ENCODE measurements around the gene SGTA. TPM values are rescaled to one million over a fixed set of nuclear protein-coding genes. Genes with fewer than 3 reads are reported as not detected.

Gene SGTA
- total and polyA plus RNA-seq, 2 donors, result 29.4 to 55.4 TPM

DNA sequence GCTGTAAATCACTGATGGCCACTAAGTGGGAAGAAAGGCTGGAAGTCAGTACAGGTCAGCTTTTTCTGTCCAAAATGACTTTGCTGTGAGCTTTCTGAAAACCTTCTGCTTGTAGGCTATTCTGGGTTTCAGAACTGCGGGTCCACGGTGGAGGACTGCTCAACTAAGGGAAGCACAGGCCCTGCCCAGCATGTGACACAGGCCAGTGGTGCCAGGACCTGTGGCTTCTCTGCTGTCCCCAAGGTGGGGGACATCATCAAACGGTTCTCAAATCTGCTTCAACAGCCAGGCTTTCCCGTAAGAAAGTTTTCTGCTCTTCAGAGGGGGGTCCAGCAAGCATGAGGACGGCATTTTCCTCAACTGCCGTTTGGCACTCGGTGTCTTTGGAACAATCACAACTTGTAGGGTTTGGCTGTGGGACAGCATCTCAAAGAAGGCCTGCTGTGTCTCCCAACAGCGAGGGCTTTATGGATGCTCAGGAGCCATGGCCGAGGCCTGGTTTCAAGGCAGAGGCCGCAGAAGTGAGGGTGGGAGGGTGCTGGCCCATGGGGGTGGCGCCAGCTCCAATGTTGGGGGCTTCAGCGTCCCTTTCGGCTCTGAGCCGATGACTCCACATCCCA lies 3.8 kb downstream of the SGTA start:
- H3K4me1 ChIP-seq (ENCODE audit: control insufficient read depth in 2 of 2, insufficient read depth in 2 of 2, low read length in 2 of 2), result peaks cover 38 to 53% of the 10 kb centered on the region in 2 donors
- no peaks in the 10 kb centered on the region for H3K27me3 ChIP-seq (ENCODE audit: control insufficient read depth in 2 of 2, insufficient read depth in 1 of 2, low read length in 1 of 2)
- no peak overlapping the region for H3K27ac ChIP-seq (ENCODE audit: low read depth in 1 of 2, low read length in 1 of 2)
- no peak for DNase-seq (ENCODE audit: low read depth in 6 of 9, low spot score in 9 of 9)
- H3K9me3 ChIP-seq (ENCODE audit: control insufficient read depth in 2 of 2, insufficient read depth in 1 of 2, low read length in 1 of 2), result no peaks in the 10 kb centered on the region
- H3K4me3 ChIP-seq (ENCODE audit: low read length in 2 of 2), result no peak overlapping the region
- H3K36me3 ChIP-seq (ENCODE audit: control insufficient read depth in 2 of 2, insufficient read depth in 2 of 2, low read length in 1 of 2), result peaks cover 27 to 41% of the 10 kb centered on the region in 2 donors
- WGBS, result 96% methylated on average over 14 of the region's 14 CpGs

DNA sequence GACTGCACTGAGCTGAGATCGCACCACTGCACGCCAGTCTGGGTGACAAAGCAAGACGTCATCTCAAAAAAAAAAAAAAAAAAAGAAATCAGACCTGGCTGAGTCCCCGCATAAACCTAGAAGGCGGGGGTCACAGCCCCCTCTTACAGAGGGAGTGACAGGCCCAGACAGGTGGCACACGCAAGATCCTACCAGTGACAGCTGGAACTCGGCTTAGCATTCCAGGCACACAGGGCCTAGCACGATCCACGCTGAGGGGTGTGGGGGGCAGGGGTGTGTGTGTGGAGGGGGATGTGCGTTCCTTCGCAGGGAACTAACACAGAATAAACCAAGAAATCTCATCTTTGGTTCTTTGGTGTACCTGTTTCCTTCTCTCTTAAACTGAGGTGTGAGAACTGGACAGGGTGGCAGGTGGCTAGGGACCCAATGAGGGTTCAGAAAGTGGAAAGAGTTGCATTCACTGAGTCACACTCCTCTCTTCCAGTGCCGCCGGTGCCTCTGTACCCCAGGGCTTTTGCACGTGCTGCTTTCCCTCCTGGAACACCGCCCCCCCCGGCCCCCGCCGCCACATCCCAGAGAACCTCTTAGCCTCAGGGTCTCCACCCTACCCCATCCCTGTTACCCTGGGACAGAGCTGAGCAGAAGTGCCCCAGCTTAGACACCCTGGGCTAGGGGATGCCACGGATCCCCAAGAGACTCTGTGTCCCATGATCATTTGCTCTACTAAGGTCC lies 5.0 kb downstream of the SGTA start:
- no peaks in the 10 kb centered on the region for H3K27me3 ChIP-seq (ENCODE audit: control insufficient read depth in 2 of 2, insufficient read depth in 1 of 2, low read length in 1 of 2)
- no peak overlapping the region for H3K27ac ChIP-seq (ENCODE audit: low read depth in 1 of 2, low read length in 1 of 2)
- H3K4me1 ChIP-seq (ENCODE audit: control insufficient read depth in 2 of 2, insufficient read depth in 2 of 2, low read length in 2 of 2), result peaks cover 32 to 42% of the 10 kb centered on the region in 2 donors
- WGBS, result 94% methylated on average over 19 of the region's 19 CpGs
- no peaks in the 10 kb centered on the region for H3K9me3 ChIP-seq (ENCODE audit: control insufficient read depth in 2 of 2, insufficient read depth in 1 of 2, low read length in 1 of 2)
- H3K36me3 ChIP-seq (ENCODE audit: control insufficient read depth in 2 of 2, insufficient read depth in 2 of 2, low read length in 1 of 2), result peaks cover 32 to 44% of the 10 kb centered on the region in 2 donors
- DNase-seq (ENCODE audit: low read depth in 6 of 9, low spot score in 9 of 9), result no peak
- H3K4me3 ChIP-seq (ENCODE audit: low read length in 2 of 2), result no peak overlapping the region

DNA sequence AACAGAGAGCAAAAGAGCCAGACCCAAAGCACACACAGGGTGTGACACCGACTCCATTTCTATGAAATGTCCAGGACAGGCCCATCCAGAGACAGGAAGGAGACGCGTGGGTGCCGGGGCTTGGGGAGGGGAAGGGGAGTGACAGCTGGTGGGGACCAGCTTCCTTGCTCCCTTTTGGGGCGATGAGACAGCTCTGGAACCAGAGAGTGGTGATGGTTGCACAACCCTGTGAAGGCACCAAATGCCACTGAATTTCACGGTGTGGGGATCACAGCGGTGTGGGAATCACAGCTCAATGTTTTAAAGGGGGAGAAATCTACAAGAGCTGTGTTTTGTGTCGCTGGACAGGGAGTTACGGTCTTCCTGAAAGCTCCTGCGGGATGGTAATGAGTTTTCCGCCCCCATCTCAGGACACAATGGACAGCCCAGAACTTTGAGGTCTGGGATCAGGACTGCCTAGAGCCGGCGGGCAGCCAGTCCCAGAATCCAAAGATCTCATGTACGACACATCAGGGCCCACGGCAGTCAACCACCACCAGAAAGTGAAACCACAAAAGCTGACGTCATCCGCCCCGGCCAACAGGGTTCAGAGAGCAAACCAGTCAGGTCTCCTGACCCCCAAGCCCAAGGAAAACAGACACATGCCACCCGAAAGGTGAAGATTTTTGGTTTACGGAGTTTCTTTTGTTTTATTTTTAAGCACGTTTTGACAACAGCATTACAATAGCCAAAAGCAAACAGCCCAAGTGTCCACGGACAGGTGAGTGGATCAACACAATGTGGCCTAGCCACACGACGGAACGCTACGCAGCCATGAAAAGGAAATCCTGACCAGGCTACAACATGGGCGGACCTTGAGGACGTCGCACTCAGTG lies 7.3 kb downstream of the SGTA start:
- peaks cover 45% of the 10 kb centered on the region in 2 donors for H3K36me3 ChIP-seq (ENCODE audit: control insufficient read depth in 2 of 2, insufficient read depth in 2 of 2, low read length in 1 of 2)
- H3K4me1 ChIP-seq (ENCODE audit: control insufficient read depth in 2 of 2, insufficient read depth in 2 of 2, low read length in 2 of 2), result peaks cover 23 to 24% of the 10 kb centered on the region in 2 donors
- peak in 6 of 9 donors; percentile 30 to 65 (median 47) for DNase-seq (ENCODE audit: low read depth in 6 of 9, low spot score in 9 of 9)
- H3K4me3 ChIP-seq (ENCODE audit: low read length in 2 of 2), result peak overlapping the region in 1 of 2 donors; percentile 37
- no peaks in the 10 kb centered on the region for H3K9me3 ChIP-seq (ENCODE audit: control insufficient read depth in 2 of 2, insufficient read depth in 1 of 2, low read length in 1 of 2)
- H3K27me3 ChIP-seq (ENCODE audit: control insufficient read depth in 2 of 2, insufficient read depth in 1 of 2, low read length in 1 of 2), result no peaks in the 10 kb centered on the region
- 56% methylated on average over 29 of the region's 29 CpGs for WGBS
- H3K27ac ChIP-seq (ENCODE audit: low read depth in 1 of 2, low read length in 1 of 2), result peak overlapping the region; percentile 82 to 83

DNA sequence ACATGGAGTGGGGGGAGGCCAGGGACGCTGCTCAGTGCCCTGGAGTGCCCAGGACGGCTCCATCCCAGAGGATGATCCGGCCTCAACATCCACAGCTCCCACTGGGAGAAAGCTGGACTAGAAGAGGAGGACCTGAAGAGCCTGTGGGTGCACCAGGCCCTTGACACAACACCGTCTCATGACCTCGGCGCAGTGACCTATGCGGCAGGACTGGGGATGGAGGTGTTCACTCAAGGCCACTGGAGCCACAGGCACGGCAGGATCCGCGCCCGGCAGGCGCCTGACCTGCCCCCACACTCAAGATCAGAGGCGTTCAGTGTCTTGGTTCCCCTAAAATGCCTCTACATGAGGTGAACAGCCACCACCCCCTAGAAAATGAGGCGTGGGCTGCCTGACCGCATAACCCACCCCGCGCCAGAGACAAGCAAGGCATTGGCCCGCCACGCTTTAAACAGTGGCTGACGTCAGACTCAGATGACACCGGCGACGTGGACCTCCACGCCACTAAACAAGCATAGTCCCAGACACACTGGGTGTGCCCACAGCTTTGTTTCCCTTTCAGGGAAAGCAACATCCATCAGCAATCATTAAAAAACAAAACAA lies 8.0 kb downstream of the SGTA start:
- peaks cover 40 to 49% of the 10 kb centered on the region in 2 donors for H3K36me3 ChIP-seq (ENCODE audit: control insufficient read depth in 2 of 2, insufficient read depth in 2 of 2, low read length in 1 of 2)
- no peak for DNase-seq (ENCODE audit: low read depth in 6 of 9, low spot score in 9 of 9)
- H3K4me1 ChIP-seq (ENCODE audit: control insufficient read depth in 2 of 2, insufficient read depth in 2 of 2, low read length in 2 of 2), result peaks cover 17% of the 10 kb centered on the region in 2 donors
- H3K27me3 ChIP-seq (ENCODE audit: control insufficient read depth in 2 of 2, insufficient read depth in 1 of 2, low read length in 1 of 2), result no peaks in the 10 kb centered on the region
- H3K27ac ChIP-seq (ENCODE audit: low read depth in 1 of 2, low read length in 1 of 2), result peak overlapping the region; percentile 1 to 82
- WGBS, result 96% methylated on average over 24 of the region's 24 CpGs
- H3K9me3 ChIP-seq (ENCODE audit: control insufficient read depth in 2 of 2, insufficient read depth in 1 of 2, low read length in 1 of 2), result no peaks in the 10 kb centered on the region
- H3K4me3 ChIP-seq (ENCODE audit: low read length in 2 of 2), result no peak overlapping the region

DNA sequence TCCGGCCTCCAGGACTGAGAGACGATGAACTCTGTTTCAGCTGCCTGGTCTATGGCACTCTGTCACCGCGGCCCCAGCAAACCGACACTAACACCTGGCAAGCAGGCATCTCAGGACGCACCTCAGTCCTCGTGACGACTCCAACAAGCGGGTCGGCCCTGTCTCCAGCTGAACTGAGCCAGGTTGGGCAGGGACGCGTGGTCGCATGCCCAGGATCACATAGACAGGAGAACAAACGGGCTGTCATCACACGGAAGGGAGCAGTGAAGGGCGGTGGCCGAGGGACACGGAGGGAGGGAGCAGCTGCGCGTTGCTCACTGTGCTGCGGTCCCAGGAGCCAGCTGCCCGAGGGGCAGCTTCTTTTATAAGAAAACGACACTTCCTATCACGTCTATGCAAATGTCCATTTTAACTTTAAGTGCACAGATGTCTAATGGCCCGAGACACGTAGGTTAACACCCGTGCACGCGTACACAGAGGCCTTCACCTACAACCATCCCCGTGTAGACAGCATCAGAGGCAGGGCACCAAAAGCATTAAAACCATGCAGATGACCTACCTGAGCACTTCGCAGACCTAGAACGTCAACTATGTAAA lies 8.9 kb downstream of the SGTA start:
- WGBS, result 96% methylated on average over 32 of the region's 32 CpGs
- H3K4me1 ChIP-seq (ENCODE audit: control insufficient read depth in 2 of 2, insufficient read depth in 2 of 2, low read length in 2 of 2), result peaks cover 17% of the 10 kb centered on the region in 2 donors
- peaks cover 35 to 51% of the 10 kb centered on the region in 2 donors for H3K36me3 ChIP-seq (ENCODE audit: control insufficient read depth in 2 of 2, insufficient read depth in 2 of 2, low read length in 1 of 2)
- no peaks in the 10 kb centered on the region for H3K9me3 ChIP-seq (ENCODE audit: control insufficient read depth in 2 of 2, insufficient read depth in 1 of 2, low read length in 1 of 2)
- no peak overlapping the region for H3K4me3 ChIP-seq (ENCODE audit: low read length in 2 of 2)
- no peak for DNase-seq (ENCODE audit: low read depth in 6 of 9, low spot score in 9 of 9)
- no peaks in the 10 kb centered on the region for H3K27me3 ChIP-seq (ENCODE audit: control insufficient read depth in 2 of 2, insufficient read depth in 1 of 2, low read length in 1 of 2)
- peak overlapping the region in 1 of 2 donors; percentile 13 for H3K27ac ChIP-seq (ENCODE audit: low read depth in 1 of 2, low read length in 1 of 2)

DNA sequence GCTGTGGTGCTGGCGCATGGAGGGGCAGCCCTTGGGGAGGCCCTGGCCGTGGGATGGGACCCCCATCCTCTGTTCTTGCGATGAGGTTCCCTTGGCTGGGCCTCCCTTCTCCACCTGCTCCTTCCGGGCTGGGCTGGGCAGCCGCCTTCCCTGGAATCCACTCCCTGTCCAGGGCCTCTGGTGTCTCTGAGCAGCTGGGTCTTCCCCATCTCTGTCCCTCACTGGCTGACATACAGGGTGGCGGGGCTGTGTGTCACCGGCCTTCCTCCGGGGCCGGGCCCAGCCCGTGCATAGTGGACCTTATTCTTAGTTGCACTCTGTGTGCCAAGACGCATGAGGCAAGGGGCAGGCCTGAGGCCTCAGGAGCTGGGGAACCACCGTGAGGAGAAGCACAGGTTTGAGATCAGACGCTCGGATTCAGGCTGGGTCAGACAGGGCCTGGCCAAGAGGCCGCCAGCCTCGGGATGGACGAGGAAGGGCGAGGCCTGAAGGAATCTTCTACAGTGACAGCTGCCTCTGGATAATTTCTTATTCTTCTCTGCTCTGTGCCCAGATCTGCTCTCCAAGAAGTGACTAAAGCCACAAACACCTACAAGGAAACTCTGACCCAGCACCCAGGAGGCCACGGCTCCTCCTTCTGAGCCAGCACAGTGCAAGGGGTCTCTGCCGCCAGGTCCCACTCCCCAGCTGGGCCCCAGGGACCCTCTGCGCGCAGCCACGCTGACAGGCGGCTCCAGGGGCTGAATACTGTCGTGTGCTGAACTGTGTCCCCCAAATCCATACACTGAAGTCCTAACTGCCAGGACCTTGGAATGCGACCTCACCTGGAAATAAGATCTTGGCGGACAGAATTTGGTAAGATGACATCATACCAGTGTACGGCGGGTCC lies 11.0 kb downstream of the SGTA start:
- H3K4me3 ChIP-seq (ENCODE audit: low read length in 2 of 2), result no peak overlapping the region
- no peak for DNase-seq (ENCODE audit: low read depth in 6 of 9, low spot score in 9 of 9)
- H3K27me3 ChIP-seq (ENCODE audit: control insufficient read depth in 2 of 2, insufficient read depth in 1 of 2, low read length in 1 of 2), result no peaks in the 10 kb centered on the region
- no peaks in the 10 kb centered on the region for H3K9me3 ChIP-seq (ENCODE audit: control insufficient read depth in 2 of 2, insufficient read depth in 1 of 2, low read length in 1 of 2)
- 97% methylated on average over 29 of the region's 29 CpGs for WGBS
- peak overlapping the region in 1 of 2 donors; percentile 13 for H3K27ac ChIP-seq (ENCODE audit: low read depth in 1 of 2, low read length in 1 of 2)
- H3K4me1 ChIP-seq (ENCODE audit: control insufficient read depth in 2 of 2, insufficient read depth in 2 of 2, low read length in 2 of 2), result peaks cover 15 to 17% of the 10 kb centered on the region in 2 donors
- H3K36me3 ChIP-seq (ENCODE audit: control insufficient read depth in 2 of 2, insufficient read depth in 2 of 2, low read length in 1 of 2), result peaks cover 38 to 61% of the 10 kb centered on the region in 2 donors

DNA sequence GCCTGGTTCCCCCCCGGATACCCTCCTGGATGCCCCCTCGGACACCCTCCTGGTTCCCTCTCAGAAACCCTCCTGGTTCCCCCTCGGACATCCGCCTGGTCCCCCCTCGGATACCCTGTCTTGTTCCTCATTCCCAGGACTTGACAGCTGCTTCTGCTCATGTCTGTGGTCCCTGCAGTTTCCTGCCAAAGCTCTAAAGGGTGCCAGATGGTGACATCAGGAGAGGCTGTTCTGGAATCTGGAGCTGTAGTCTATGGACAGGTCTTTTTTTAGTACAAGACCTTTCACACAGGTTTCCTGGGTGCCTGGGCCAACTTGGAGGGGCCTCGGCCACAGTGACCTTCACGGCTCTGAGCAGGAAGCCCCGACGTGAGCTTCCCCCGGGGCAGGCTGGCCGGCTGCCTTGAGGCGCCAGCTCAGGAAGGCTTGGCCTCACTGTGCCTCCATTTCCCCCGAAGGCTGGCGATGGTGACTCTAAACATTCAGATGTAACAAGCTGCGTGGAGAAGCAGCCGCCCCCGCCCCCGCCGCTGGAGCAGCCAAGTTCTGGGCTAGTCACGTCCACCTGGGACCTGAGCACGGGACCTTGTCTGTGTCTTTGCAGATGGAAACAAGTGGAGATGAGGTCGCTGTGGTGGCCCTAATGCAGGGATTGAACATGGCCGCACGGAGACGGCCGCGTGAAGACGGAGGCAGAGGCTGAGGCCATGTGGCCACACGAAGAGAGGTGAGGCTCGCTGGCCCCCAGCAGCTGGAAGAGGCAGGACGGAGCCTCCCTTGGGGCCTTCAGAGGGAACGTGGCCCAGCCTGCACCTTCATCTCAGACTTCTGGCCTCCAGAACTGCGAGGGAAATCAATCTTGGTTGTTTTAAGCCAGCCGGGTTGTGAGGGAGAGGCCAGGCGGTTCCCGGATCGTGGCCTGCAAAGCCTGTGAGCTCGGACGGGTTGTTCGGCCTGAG lies 12.7 kb downstream of the SGTA start:
- Histone ChIP-seq H3K4me1 (ENCODE audit: control insufficient read depth in 2 of 2, insufficient read depth in 2 of 2, low read length in 2 of 2) (peaks cover 4 to 6% of the 10 kb centered on the region in 2 donors), H3K27ac (ENCODE audit: low read depth in 1 of 2, low read length in 1 of 2) (no peak overlapping the region), H3K27me3 (ENCODE audit: control insufficient read depth in 2 of 2, insufficient read depth in 1 of 2, low read length in 1 of 2) (no peaks in the 10 kb centered on the region), H3K36me3 (ENCODE audit: control insufficient read depth in 2 of 2, insufficient read depth in 2 of 2, low read length in 1 of 2) (peaks cover 49 to 76% of the 10 kb centered on the region in 2 donors), H3K4me3 (ENCODE audit: low read length in 2 of 2) (no peak overlapping the region), H3K9me3 (ENCODE audit: control insufficient read depth in 2 of 2, insufficient read depth in 1 of 2, low read length in 1 of 2) (no peaks in the 10 kb centered on the region)
- 76% methylated on average over 40 of the region's 40 CpGs for WGBS
- no peak for DNase-seq (ENCODE audit: low read depth in 6 of 9, low spot score in 9 of 9)

All from thymus (tissue), 11 donors.